ENCODE measurements around the gene ZNF330.
"Not testable (repeated sequence)": the region's sequence is repeated elsewhere in the genome, so short reads cannot be mapped to it uniquely, and the experiment has no call there.

Gene ZNF330

GRCh38 chr4:141220691-141221659 is at the start of gene ZNF330:
TSS of gene ZNF330 (plus strand) at chr4:141220895. CDS start at chr4:141222372, 1,477 bp downstream.
- DNase-seq, result peak; percentile 65

GRCh38 chr4:141174457-141174856 is 46.2 kb upstream of the ZNF330 start:
- DNase-seq, result no peak

- no peak for DNase-seq
Measured at GRCh38 chr4:141177171-141177570, 43.5 kb upstream of the ZNF330 start.

- DNase-seq, result no peak
Measured at GRCh38 chr4:141179474-141180373, 41.0 kb upstream of the ZNF330 start.

GRCh38 chr4:141180991-141181761 is 39.5 kb upstream of the ZNF330 start:
- DNase-seq, result no peak

- not testable (repeated sequence) for DNase-seq
Measured at GRCh38 chr4:141183491-141183890, 37.2 kb upstream of the ZNF330 start.

GRCh38 chr4:141192564-141192963 is 28.1 kb upstream of the ZNF330 start:
- no peak for DNase-seq

GRCh38 chr4:141193516-141194034 is 27.1 kb upstream of the ZNF330 start:
- no peak for DNase-seq

- DNase-seq, result no peak
Measured at GRCh38 chr4:141195095-141195707, 25.5 kb upstream of the ZNF330 start.

- DNase-seq, result no peak
Measured at GRCh38 chr4:141196227-141196933, 24.3 kb upstream of the ZNF330 start.

- DNase-seq, result no peak
Measured at GRCh38 chr4:141207961-141208360, 12.7 kb upstream of the ZNF330 start.

- DNase-seq, result no peak
Measured at GRCh38 chr4:141210168-141210567, 10.5 kb upstream of the ZNF330 start.

- no peak for DNase-seq
Measured at GRCh38 chr4:141213550-141213991, 7.1 kb upstream of the ZNF330 start.

GRCh38 chr4:141215030-141215429 is 5.7 kb upstream of the ZNF330 start:
- no peak for DNase-seq

- no peak for DNase-seq
Measured at GRCh38 chr4:141216002-141216761, 4.5 kb upstream of the ZNF330 start.

- DNase-seq, result no peak
Measured at GRCh38 chr4:141220271-141220670, 424 bp upstream of the ZNF330 start.

GRCh38 chr4:141223418-141223817 is 2.7 kb downstream of the ZNF330 start:
- no peak for DNase-seq

GRCh38 chr4:141227280-141227679 is 6.6 kb downstream of the ZNF330 start:
- not testable (repeated sequence) for DNase-seq

- DNase-seq, result no peak
Measured at GRCh38 chr4:141229408-141230101, 8.9 kb downstream of the ZNF330 start.

GRCh38 chr4:141233673-141234072 is 13.0 kb downstream of the ZNF330 start:
- no peak for DNase-seq

Measured in NCI-H446 treated with DMSO at 0.1 percent for 48 hours (cell line).